Tibial artery (tissue), 4 donors: ENCODE data around the gene NEU4.

ENCODE experiments used
- DNase-seq, 2 donors: peaks; one replicate each; pipeline ENCODE4 v3.0.0-alpha.2; 2019
- H3K27ac ChIP-seq, 2 donors: fragments of 200-600 bp; sonication (generic) in 1 of 2; 1 replicate in 1 of 2; 2 replicates in 1 of 2; pipeline ENCODE4 v1.5.1; 2018 to 2019; ENCODE audit warnings: mild to moderate bottlenecking in 1 of 2
- H3K27me3 ChIP-seq, 2 donors: fragments of 200-600 bp; sonication (generic) in 1 of 2; one replicate each; pipeline versions ENCODE4 v1.5.1 to v1.6.0; 2016 to 2019
- H3K36me3 ChIP-seq, 3 donors: fragments of 200-600 bp; sonication (generic) in 2 of 3; one replicate each; pipeline ENCODE4 v1.5.1; 2016 to 2019; ENCODE audit warnings: mild to moderate bottlenecking in 2 of 3
- H3K4me1 ChIP-seq, 4 donors: fragments of 200-600 bp; sonication (generic) in 2 of 4; 1 replicate in 3 of 4; 2 replicates in 1 of 4; pipeline ENCODE4 v1.5.1; 2016 to 2019
- H3K4me3 ChIP-seq, 2 donors: fragments of 200-600 bp; sonication (generic) in 1 of 2; 1 replicate in 1 of 2; 2 replicates in 1 of 2; pipeline ENCODE4 v1.5.1; 2018 to 2019; ENCODE audit warnings: mild to moderate bottlenecking in 2 of 2
- H3K9me3 ChIP-seq, 3 donors: fragments of 200-600 bp; sonication (generic) in 1 of 3; one replicate each; pipeline ENCODE4 v1.5.1; 2016 to 2019
- intact Hi-C: fragments of 100-400 bp; cut with DNase I; formaldehyde crosslinking; loops from one replicate; pipeline ENCODE4 v1.15.0; 2023; ENCODE audit warnings: low total_unique reads
- TF ChIP-seq, protein P1 (sequence below), 2 experiments: fragments of 200-600 bp in 1 of 2; fragments of 450-650 bp in 1 of 2; IDR thresholded peaks; one replicate each; pipeline ENCODE4 v1.5.1; 2017 to 2019; ENCODE audit warnings: antibody characterized with exemption in 2 of 2, mild to moderate bottlenecking in 1 of 2, moderate library complexity in 1 of 2

NEU4 gene

GRCh38 chr2:241769819-241770184 lies 39.2 kb upstream of the NEU4 start:
- intact Hi-C loops, result no loop called here

DNA sequence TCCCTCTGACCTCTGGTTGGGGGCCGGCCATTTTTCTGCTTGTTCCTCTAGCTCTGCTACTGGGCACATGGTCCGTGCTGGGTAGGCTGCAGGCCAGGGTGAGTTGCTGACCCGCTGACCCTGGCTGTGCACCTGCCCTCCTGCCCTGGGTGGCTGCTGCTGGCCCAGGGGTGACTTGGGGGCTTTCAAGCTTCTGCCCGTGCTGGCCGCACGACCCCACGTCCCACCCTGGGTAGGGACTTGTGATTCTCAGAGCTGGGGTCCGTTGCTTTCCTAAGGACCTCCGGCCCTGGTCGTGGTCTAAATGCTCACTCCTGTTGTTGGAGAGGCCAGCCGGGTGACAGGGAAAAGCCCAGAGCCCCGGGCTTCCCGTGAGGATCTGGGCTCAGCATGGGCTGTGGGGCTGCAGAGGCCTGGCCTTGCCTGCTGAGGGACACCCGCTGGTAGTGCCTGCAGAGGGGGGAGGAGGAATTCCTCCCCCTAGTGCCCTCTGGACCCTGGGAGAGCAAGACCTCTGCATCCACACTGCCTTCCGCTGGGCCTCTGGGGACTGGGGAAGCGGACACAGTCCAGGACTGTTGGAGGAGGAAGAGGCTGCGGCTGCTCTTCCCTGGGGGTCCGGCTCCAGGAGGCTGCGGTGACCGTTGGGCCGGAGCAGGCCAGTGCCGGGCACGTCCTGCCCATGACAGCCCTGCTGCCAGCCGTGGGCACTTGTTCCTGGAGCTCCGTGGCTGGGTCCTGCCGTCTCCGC lies 38.6 kb upstream of the NEU4 start:
- peaks cover 0 to 55% of the 10 kb centered on the region in 2 donors for H3K27me3 ChIP-seq
- TF ChIP-seq, protein P1, sequence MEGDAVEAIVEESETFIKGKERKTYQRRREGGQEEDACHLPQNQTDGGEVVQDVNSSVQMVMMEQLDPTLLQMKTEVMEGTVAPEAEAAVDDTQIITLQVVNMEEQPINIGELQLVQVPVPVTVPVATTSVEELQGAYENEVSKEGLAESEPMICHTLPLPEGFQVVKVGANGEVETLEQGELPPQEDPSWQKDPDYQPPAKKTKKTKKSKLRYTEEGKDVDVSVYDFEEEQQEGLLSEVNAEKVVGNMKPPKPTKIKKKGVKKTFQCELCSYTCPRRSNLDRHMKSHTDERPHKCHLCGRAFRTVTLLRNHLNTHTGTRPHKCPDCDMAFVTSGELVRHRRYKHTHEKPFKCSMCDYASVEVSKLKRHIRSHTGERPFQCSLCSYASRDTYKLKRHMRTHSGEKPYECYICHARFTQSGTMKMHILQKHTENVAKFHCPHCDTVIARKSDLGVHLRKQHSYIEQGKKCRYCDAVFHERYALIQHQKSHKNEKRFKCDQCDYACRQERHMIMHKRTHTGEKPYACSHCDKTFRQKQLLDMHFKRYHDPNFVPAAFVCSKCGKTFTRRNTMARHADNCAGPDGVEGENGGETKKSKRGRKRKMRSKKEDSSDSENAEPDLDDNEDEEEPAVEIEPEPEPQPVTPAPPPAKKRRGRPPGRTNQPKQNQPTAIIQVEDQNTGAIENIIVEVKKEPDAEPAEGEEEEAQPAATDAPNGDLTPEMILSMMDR (IDR thresholded peaks at IDR 0.05), result no peak
- no peak overlapping the region for H3K27ac ChIP-seq
- H3K9me3 ChIP-seq, result no peaks in the 10 kb centered on the region
- H3K4me1 ChIP-seq, result peaks cover 0 to 10% (median 6%) of the 10 kb centered on the region in 4 donors
- no peak for DNase-seq
- intact Hi-C loops, result no loop called here
- H3K36me3 ChIP-seq, result peaks cover 0 to 18% (median 5%) of the 10 kb centered on the region in 3 donors
- H3K4me3 ChIP-seq, result no peak overlapping the region

More at GRCh38 chr2:241769819-241770184, 39.2 kb upstream of the NEU4 start:
- Histone ChIP-seq H3K9me3 (no peaks in the 10 kb centered on the region), H3K4me3 (no peak overlapping the region), H3K27me3 (peaks cover 0 to 50% of the 10 kb centered on the region in 2 donors), H3K36me3 (peaks cover 0 to 18% (median 5%) of the 10 kb centered on the region in 3 donors), H3K4me1 (peaks cover 0 to 10% (median 6%) of the 10 kb centered on the region in 4 donors), H3K27ac (no peak overlapping the region)
- DNase-seq, result no peak
- TF ChIP-seq, protein P1 (IDR thresholded peaks at IDR 0.05), result no peak

GRCh38 chr2:241770936-241771285 lies 38.1 kb upstream of the NEU4 start:
- TF ChIP-seq, protein P1 (IDR thresholded peaks at IDR 0.05), result no peak
- intact Hi-C loops, result no loop called here
- H3K27me3 ChIP-seq, result peaks cover 0 to 61% of the 10 kb centered on the region in 2 donors

GRCh38 chr2:241771286-241772062 lies 37.5 kb upstream of the NEU4 start:
- H3K27ac ChIP-seq, result no peak overlapping the region
- TF ChIP-seq, protein P1 (IDR thresholded peaks at IDR 0.05), result no peak
- intact Hi-C loops, result no loop called here
- H3K27me3 ChIP-seq, result peaks cover 0 to 66% of the 10 kb centered on the region in 2 donors
- no peak overlapping the region for H3K4me3 ChIP-seq
- no peaks in the 10 kb centered on the region for H3K9me3 ChIP-seq
- DNase-seq, result peak in 1 of 2 donors; percentile 39
- peaks cover 0 to 18% (median 5%) of the 10 kb centered on the region in 3 donors for H3K36me3 ChIP-seq
- peaks cover 0 to 10% (median 6%) of the 10 kb centered on the region in 4 donors for H3K4me1 ChIP-seq

More at GRCh38 chr2:241770936-241771285, 38.1 kb upstream of the NEU4 start:
- no peak overlapping the region for H3K27ac ChIP-seq
- H3K36me3 ChIP-seq, result peaks cover 0 to 18% (median 5%) of the 10 kb centered on the region in 3 donors
- H3K4me3 ChIP-seq, result no peak overlapping the region
- DNase-seq, result no peak
- no peaks in the 10 kb centered on the region for H3K9me3 ChIP-seq
- peaks cover 0 to 10% (median 6%) of the 10 kb centered on the region in 4 donors for H3K4me1 ChIP-seq

DNA sequence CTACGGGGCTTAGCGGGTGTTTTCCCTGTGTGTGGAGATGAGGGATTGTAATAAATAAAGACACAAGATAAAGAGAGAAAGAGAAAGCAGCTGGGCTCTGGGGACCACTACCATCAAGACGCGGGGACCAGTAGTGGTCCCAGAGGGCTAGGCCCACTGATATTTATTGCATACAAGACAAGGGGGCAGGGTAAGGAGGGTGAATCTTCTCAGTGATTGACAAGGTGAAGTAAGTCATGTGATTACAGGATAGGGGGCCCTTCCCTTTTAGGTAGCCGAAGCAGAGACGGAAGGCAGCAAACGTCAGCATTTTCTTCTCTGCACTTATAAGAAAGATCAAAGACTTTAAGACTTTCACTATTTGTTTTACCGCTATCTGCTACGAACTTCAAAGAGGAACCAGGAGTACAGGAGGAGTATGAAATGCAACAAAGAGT lies 36.9 kb upstream of the NEU4 start:
- H3K27ac ChIP-seq, result no peak overlapping the region
- H3K9me3 ChIP-seq, result no peaks in the 10 kb centered on the region
- DNase-seq, result no peak
- TF ChIP-seq, protein P1 (IDR thresholded peaks at IDR 0.05), result no peak
- H3K4me3 ChIP-seq, result no peak overlapping the region
- H3K36me3 ChIP-seq, result peaks cover 0 to 18% (median 5%) of the 10 kb centered on the region in 3 donors
- peaks cover 0 to 10% (median 6%) of the 10 kb centered on the region in 4 donors for H3K4me1 ChIP-seq
- intact Hi-C loops, result no loop called here
- H3K27me3 ChIP-seq, result peaks cover 0 to 72% of the 10 kb centered on the region in 2 donors
